Chondrocyte (in vitro differentiated cells): ENCODE data around the gene SPECC1L. TPM values are rescaled to one million over a fixed set of nuclear protein-coding genes. Genes with fewer than 3 reads are reported as not detected.

ENCODE experiments used
- DNase-seq: peaks from one replicate; pipeline ENCODE4 v3.0.0; 2021; ENCODE audit warnings: mixed read lengths, low spot score
- H3K27ac Mint-ChIP-seq: one replicate; pipeline ENCODE4 v1.8.0; 2021; ENCODE audit warnings: mild to moderate bottlenecking, moderate library complexity, mixed read lengths; ENCODE audit not compliant: unreplicated experiment
- H3K27me3 Mint-ChIP-seq: 2 replicates; pipeline ENCODE4 v1.8.0; 2021; ENCODE audit warnings: low read depth, mixed read lengths
- H3K36me3 Mint-ChIP-seq: 2 replicates; pipeline ENCODE4 v1.8.0; 2021; ENCODE audit warnings: low read depth, mixed read lengths
- H3K4me1 Mint-ChIP-seq: 2 replicates; pipeline ENCODE4 v1.8.0; 2021; ENCODE audit warnings: low read depth, mild to moderate bottlenecking, mixed read lengths
- H3K4me3 Mint-ChIP-seq: one replicate; pipeline ENCODE4 v1.8.0; 2021; ENCODE audit warnings: mild to moderate bottlenecking, moderate library complexity, mixed read lengths; ENCODE audit not compliant: unreplicated experiment
- H3K9me3 Mint-ChIP-seq: 2 replicates; pipeline ENCODE4 v1.8.0; 2021; ENCODE audit warnings: low read depth, mixed read lengths
- total RNA-seq: library from RNA; stranded (reverse); gene quantifications from 3 replicates; pipeline ENCODE4 v1.2.1, GENCODE V29; 2021
- TF ChIP-seq, protein P1 (sequence below): fragments of 200-600 bp; sonication (generic); IDR thresholded peaks from 2 replicates; pipeline ENCODE4 v1.5.0; 2021; ENCODE audit warnings: antibody characterized with exemption, mild to moderate bottlenecking, moderate library complexity

SPECC1L gene
- total RNA-seq, 1 donor from 2014 or later, result 91.3 TPM

DNA sequence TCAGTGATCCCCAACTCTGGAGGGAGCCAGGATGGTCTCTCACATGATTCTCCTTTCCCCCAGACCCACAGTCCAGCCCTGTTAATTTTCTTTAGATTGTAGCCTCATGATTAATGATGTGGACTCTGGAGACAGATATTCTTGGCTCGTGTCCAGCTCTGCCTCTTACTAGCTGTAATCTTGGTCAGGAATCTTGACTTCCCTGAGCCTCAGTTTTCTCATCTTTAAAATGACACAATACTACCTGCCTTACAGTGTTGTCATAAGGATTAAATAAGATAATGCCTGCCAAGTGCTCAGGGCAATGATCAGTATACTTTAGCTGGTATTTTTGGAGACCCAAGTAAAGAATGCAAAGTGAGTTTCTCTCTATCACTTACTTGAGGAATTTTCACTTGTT lies 60.0 kb downstream of the SPECC1L start:
- peaks cover 20% of the 10 kb centered on the region for H3K4me1 Mint-ChIP-seq
- no peaks in the 10 kb centered on the region for H3K27me3 Mint-ChIP-seq
- no peak overlapping the region for H3K27ac Mint-ChIP-seq
- TF ChIP-seq, protein P1, sequence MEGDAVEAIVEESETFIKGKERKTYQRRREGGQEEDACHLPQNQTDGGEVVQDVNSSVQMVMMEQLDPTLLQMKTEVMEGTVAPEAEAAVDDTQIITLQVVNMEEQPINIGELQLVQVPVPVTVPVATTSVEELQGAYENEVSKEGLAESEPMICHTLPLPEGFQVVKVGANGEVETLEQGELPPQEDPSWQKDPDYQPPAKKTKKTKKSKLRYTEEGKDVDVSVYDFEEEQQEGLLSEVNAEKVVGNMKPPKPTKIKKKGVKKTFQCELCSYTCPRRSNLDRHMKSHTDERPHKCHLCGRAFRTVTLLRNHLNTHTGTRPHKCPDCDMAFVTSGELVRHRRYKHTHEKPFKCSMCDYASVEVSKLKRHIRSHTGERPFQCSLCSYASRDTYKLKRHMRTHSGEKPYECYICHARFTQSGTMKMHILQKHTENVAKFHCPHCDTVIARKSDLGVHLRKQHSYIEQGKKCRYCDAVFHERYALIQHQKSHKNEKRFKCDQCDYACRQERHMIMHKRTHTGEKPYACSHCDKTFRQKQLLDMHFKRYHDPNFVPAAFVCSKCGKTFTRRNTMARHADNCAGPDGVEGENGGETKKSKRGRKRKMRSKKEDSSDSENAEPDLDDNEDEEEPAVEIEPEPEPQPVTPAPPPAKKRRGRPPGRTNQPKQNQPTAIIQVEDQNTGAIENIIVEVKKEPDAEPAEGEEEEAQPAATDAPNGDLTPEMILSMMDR, result no peak
- no peaks in the 10 kb centered on the region for H3K9me3 Mint-ChIP-seq
- H3K36me3 Mint-ChIP-seq, result peaks cover 28% of the 10 kb centered on the region
- no peak for DNase-seq
- no peak overlapping the region for H3K4me3 Mint-ChIP-seq

DNA sequence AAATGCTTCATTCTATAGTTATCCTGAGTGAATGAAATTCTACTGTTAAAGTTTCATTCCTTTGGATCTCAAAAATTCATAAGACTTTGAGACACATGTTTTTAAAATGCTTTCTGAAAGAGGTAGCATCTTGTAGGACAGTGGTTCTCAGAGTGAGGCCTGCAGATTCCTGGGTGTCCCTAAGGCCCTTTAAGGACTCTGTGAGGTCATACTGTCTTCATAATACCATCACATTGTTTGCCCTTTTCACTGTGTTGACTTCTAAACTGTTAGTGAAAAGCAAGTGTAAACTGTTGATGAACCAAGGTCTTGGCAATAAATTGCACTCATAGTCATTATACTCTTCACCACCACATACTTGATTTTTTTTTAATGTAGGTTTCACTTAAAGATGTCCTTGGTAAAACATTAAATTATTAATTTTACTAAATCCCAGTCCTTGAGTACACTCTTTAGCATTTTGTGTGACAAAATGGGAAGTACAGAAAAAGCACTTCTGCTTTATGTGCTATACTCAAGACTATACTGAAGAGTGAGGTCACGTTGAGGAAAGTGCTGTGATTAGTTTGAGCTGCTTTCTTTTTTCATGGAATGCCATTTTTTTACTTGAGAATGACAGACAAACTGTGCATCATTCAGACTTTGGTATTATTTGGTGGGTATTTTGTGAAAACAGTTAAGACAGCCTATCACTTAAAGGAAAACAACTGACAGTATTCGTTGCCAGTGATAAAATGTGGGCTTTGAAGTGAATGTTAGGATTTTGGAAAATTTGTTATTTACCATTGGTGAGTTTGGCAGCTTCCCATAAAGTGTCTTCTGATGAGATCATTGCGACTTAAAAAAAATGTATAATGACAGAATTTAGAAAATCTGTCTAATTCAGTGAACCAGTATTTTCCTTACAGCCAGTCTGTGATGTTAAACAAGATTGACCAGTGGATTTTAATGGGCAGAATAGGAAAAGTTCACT lies 61.1 kb downstream of the SPECC1L start:
- Mint-ChIP-seq H3K4me1 (peaks cover 14% of the 10 kb centered on the region), H3K27ac (no peak overlapping the region), H3K27me3 (no peaks in the 10 kb centered on the region)

DNA sequence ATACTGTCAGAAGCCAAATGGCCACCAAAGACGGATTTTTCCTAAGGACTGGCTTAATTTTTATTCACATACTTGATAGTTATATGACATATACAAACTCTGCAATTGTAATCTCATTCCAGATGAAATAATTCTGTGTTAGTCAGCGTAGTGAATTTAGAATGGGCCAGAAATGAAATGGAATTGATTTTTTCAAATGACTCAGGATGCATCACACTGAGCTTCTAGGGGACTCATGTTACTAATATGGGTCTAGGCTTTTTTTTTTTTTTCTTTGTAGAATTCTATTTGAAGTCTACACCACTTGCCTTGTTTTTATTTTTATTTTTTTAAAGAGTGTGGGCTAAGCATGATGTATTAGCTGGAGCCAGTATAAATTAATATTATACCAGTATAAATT lies 62.7 kb downstream of the SPECC1L start:
- Mint-ChIP-seq H3K4me1 (peaks cover 14% of the 10 kb centered on the region), H3K27ac (no peak overlapping the region), H3K27me3 (no peaks in the 10 kb centered on the region), H3K36me3 (peaks cover 25% of the 10 kb centered on the region), H3K9me3 (no peaks in the 10 kb centered on the region), H3K4me3 (no peak overlapping the region)
- TF ChIP-seq, protein P1, result no peak
- DNase-seq, result no peak

More for the DNA sequence above, 61.1 kb downstream of the SPECC1L start:
- H3K36me3 Mint-ChIP-seq, result peaks cover 26% of the 10 kb centered on the region
- no peak overlapping the region for H3K4me3 Mint-ChIP-seq
- TF ChIP-seq, protein P1, result no peak
- no peak for DNase-seq
- H3K9me3 Mint-ChIP-seq, result no peaks in the 10 kb centered on the region

DNA sequence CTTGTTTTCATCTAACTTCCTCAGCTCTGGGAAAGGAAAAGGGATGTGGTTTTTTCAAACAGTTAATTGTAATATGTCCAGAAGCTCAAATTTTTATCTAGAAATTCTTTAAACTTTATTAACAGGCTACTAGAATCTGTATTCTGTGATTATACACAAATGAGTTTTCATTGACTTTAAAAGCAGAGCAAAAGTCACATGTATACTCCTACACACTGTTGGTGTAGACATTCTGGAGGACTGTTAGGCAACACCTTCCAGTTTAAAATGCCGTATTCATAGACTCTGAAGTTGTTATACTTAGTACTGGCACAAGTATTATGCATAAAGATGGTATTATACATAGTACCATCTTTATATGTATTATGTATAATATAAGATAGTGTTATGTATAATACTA lies 64.9 kb downstream of the SPECC1L start:
- peaks cover 19% of the 10 kb centered on the region for H3K36me3 Mint-ChIP-seq
- TF ChIP-seq, protein P1, result no peak
- H3K27ac Mint-ChIP-seq, result no peak overlapping the region
- H3K9me3 Mint-ChIP-seq, result no peaks in the 10 kb centered on the region
- H3K4me3 Mint-ChIP-seq, result no peak overlapping the region
- DNase-seq, result no peak
- H3K27me3 Mint-ChIP-seq, result no peaks in the 10 kb centered on the region
- peaks cover 23% of the 10 kb centered on the region for H3K4me1 Mint-ChIP-seq

DNA sequence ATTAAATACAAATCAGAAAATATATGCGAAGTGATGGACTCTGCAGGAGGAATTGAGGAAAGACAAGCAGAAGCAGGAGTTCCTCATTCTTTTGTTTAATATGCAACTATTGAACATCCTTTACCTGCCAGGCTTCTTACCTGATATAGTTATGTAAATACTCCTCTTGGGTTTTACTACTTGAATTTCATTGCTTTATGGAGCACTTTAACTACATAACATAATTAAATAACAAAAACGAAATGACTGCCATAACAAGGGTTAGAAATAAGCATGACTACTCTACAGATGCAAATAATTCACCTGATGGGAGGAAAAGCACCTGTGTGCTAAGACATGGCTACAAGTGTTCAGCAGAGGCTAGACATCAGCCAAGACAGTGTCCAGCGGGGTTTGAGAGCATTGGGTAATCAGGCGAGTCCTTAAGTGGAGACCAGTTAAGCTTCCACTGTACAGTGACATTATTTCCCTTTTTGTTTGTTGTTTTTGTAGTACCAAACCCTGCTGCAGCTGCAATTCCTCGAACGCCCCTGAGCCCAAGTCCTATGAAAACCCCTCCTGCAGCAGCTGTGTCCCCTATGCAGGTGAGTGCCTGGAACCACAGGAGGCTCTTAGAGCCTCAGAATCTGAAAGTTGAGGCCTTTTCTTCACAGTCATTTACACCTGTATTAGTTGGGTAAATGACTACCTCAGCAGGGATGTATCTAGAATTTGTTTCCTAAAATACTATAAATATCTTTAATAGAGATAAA lies 67.4 kb downstream of the SPECC1L start:
- H3K4me1 Mint-ChIP-seq, result peaks cover 16% of the 10 kb centered on the region
- peaks cover 21% of the 10 kb centered on the region for H3K36me3 Mint-ChIP-seq
- H3K27ac Mint-ChIP-seq, result no peak overlapping the region
- H3K27me3 Mint-ChIP-seq, result no peaks in the 10 kb centered on the region
- TF ChIP-seq, protein P1, result no peak
- H3K4me3 Mint-ChIP-seq, result no peak overlapping the region
- H3K9me3 Mint-ChIP-seq, result no peaks in the 10 kb centered on the region
- DNase-seq, result no peak
